ENCODE measurements around the gene PTTG1IP. TPM values are rescaled to one million over a fixed set of nuclear protein-coding genes. Genes with fewer than 3 reads are reported as not detected.

The PTTG1IP gene
- total and polyA plus RNA-seq, 3 donors from 2014 or later: 171 to 195 (median 190) TPM

DNA sequence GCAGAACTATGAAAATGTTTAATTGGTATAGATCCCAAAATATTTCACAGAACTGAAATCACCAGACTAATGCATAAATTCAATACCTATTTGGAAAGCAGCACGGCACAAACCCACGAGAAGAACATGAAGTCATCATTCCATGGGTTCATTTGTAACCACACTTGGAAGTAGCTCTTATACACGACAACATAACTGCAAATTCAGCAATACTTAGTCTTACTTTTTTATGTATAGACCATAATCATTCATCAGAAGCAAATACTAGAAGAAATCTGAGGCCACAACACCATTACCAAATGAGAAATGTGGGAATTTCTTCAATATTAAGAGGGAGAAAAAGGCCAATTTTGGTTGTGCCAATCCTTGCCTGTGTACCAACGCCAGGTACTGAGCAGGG lies 67.6 kb downstream of the PTTG1IP start:
- H3K9me3 ChIP-seq: no peaks in the 10 kb centered on the region
- H3K4me1 ChIP-seq: peaks cover 9% of the 10 kb centered on the region
- TF ChIP-seq CTCF (IDR thresholded peaks at IDR 0.05) (no peak), POLR2A (IDR thresholded peaks at IDR 0.05) (no peak)
- no peaks in the 10 kb centered on the region for H3K36me3 ChIP-seq (ENCODE audit: low read depth, missing control alignments)
- no peaks in the 10 kb centered on the region for H3K27me3 ChIP-seq
- intact Hi-C loops (cut with DNase I; ENCODE audit: low total_unique reads): no loop called here
- H3K27ac ChIP-seq: no peak overlapping the region
- WGBS, 2 donors: 92% methylated on average over 4 of the region's 4 CpGs
- DNase-seq: no peak
- H3K4me3 ChIP-seq: no peak overlapping the region

- Histone ChIP-seq H3K4me1 (peaks cover 15% of the 10 kb centered on the region), H3K4me3 (no peak overlapping the region), H3K27me3 (no peaks in the 10 kb centered on the region), H3K36me3 (ENCODE audit: low read depth, missing control alignments) (no peaks in the 10 kb centered on the region), H3K9me3 (no peaks in the 10 kb centered on the region), H3K27ac (no peak overlapping the region)
- WGBS, 2 donors: 85 to 92% methylated on average over 4 of the region's 4 CpGs
- DNase-seq: no peak
- TF ChIP-seq POLR2A (IDR thresholded peaks at IDR 0.05) (no peak), CTCF (IDR thresholded peaks at IDR 0.05) (no peak)
- intact Hi-C loops (cut with DNase I; ENCODE audit: low total_unique reads): no loop called here
Observed at GRCh38 chr21:44805226-44805625, 68.3 kb downstream of the PTTG1IP start.

- H3K4me3 ChIP-seq: no peak overlapping the region
- H3K27ac ChIP-seq: no peak overlapping the region
- intact Hi-C loops (cut with DNase I; ENCODE audit: low total_unique reads): loop anchor here (5.0 kb wide), 1 partner anchor 68 kb away; the partner anchor contains the start of gene PTTG1IP
- no peaks in the 10 kb centered on the region for H3K27me3 ChIP-seq
- TF ChIP-seq POLR2A (IDR thresholded peaks at IDR 0.05) (no peak), CTCF (IDR thresholded peaks at IDR 0.05) (no peak)
- no peak for DNase-seq
- H3K4me1 ChIP-seq: peaks cover 15% of the 10 kb centered on the region
- H3K36me3 ChIP-seq (ENCODE audit: low read depth, missing control alignments): no peaks in the 10 kb centered on the region
- no peaks in the 10 kb centered on the region for H3K9me3 ChIP-seq
- WGBS, 2 donors: 88 to 96% methylated on average over 6 of the region's 6 CpGs
Observed at GRCh38 chr21:44804762-44805161, 68.7 kb downstream of the PTTG1IP start.

- DNase-seq: no peak
- H3K27me3 ChIP-seq: no peaks in the 10 kb centered on the region
- WGBS, 2 donors: 50 to 53% methylated on average over 3 of the region's 3 CpGs
- TF ChIP-seq CTCF (IDR thresholded peaks at IDR 0.05): no peak
- TF ChIP-seq POLR2A (IDR thresholded peaks at IDR 0.05): no peak
- peaks cover 15% of the 10 kb centered on the region for H3K4me1 ChIP-seq
- no peak overlapping the region for H3K4me3 ChIP-seq
- intact Hi-C loops (cut with DNase I; ENCODE audit: low total_unique reads): loop anchor here (5.0 kb wide), 1 partner anchor 69 kb away; the partner anchor contains the start of gene PTTG1IP
- no peaks in the 10 kb centered on the region for H3K36me3 ChIP-seq (ENCODE audit: low read depth, missing control alignments)
- no peaks in the 10 kb centered on the region for H3K9me3 ChIP-seq
- no peak overlapping the region for H3K27ac ChIP-seq
Observed at GRCh38 chr21:44803651-44804050, 69.8 kb downstream of the PTTG1IP start.

All from testis (tissue), 3 donors.